ENCODE measurements around the gene GPRC6A.
"Not testable (repeated sequence)": the region's sequence is repeated elsewhere in the genome, so short reads cannot be mapped to it uniquely, and the experiment has no call there.

The GPRC6A gene

DNA sequence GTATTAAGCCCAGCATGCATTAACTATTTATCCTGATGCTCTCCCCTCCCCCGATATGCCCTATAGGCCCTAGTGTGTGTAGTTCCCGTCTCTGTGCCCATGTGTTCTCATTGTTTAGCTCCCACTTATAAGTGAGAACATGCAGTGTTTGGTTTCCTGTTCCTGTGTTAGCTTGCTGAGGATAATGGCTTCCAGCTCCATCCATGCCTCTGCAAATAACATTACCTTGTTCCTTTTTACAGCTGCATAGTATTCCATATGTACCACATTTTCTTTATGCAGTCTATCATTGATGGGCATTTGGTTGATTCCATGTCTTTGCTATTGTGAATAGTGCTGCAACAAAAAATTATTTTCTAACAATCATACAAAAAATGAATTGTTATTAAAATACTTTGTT is 5.6 kb upstream of the GPRC6A start:
- not testable (repeated sequence) for H3K4me1 Mint-ChIP-seq (ENCODE audit: low read depth in 2 of 2); H3K9me3 Mint-ChIP-seq

DNA sequence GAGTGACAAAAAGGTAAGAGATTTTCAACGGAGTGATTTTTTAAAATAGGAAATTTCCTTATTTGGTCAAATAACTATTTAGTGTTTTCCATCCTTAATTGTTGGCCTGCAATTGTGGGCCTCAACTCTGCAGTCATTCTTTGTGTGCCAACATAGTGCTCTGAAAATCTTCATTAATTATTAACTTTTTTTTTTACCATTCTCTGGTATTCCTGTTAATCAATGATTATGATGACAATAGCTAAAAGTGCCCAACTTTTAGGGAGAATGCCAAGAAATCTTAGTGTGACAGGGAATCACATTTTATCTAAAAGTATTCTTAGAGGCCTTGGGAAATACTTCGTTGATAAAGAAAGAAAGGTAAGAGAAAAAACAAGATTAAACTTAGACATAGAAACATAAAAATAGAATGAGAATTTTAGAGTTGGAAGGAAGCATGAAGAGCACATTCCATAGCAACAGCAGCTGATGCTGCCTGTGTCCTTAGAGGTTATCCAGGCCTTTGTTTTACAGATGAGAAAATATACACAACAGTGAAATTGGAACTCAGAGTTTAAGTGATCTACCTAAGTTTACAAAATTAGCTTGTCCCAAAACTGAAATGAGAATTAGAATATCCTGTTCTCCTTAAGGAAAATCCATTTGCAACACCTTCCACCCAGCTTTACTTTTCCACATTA is 1.2 kb downstream of the GPRC6A start:
- Mint-ChIP-seq H3K27me3 (no peaks in the 10 kb centered on the region), H3K36me3 (ENCODE audit: insufficient read depth) (no peaks in the 10 kb centered on the region), H3K4me1 (ENCODE audit: low read depth in 2 of 2) (no peaks in the 10 kb centered on the region), H3K4me3 (no peak overlapping the region), H3K27ac (no peak overlapping the region), H3K9me3 (peaks cover 0 to 11% of the 10 kb centered on the region in 2 donors)
- DNase-seq = no peak
- no peak for ATAC-seq (replicated peaks)

More for the DNA sequence above, 5.6 kb upstream of the GPRC6A start:
- not testable (repeated sequence) for H3K4me3 Mint-ChIP-seq; H3K27ac Mint-ChIP-seq; H3K27me3 Mint-ChIP-seq; DNase-seq; ATAC-seq (replicated peaks); H3K36me3 Mint-ChIP-seq (ENCODE audit: insufficient read depth)

DNA sequence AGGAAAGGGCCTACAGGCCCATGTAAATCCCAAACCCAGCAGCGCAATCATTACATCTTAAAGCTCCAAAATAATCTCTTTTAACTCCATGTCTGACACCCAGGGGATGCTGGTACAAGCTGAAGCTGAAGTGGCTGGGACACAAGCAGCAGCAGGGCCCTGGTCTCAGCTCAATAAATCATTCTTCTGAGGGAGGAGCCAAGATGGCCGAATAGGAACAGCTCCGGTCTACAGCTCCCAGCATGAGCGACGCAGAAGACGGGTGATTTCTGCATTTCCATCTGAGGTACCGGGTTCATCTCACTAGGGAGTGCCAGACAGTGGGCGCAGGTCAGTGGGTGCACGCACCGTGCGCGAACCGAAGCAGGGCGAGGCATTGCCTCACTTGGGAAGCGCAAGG is 12.5 kb downstream of the GPRC6A start:
- H3K27ac Mint-ChIP-seq; H3K4me1 Mint-ChIP-seq (ENCODE audit: low read depth in 2 of 2); H3K27me3 Mint-ChIP-seq; H3K36me3 Mint-ChIP-seq (ENCODE audit: insufficient read depth); H3K9me3 Mint-ChIP-seq; DNase-seq; ATAC-seq (replicated peaks); H3K4me3 Mint-ChIP-seq: not testable (repeated sequence)

DNA sequence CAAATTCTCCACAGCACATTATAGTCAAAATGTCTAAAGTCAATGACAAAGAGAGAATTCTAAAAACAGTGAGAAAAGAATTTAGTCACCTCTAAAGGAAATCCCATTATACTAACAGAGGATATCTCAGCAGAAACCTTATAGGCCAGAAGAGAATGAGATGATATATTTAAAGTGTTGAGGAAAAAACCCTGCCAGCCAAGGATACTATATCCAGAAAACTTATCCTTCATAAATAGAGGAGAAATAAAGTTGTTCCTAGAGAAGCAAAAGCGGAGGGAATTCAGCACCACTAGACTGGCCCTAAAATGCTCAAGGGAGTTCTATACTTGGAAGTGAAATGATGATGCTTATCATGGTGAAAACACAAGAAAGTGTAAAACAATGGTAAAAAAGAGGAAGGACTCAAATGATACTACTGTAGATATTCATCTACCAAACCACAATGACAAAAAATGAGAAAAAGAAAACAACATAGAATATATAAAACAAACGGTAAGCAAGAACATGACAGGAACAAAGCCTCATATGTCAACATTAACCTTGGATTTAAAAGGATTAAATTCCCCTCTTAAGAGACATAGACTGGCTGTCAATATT is 16.7 kb downstream of the GPRC6A start:
- DNase-seq (no peak), ATAC-seq (replicated peaks) (no peak)
- H3K36me3 Mint-ChIP-seq (ENCODE audit: insufficient read depth) = no peaks in the 10 kb centered on the region
- H3K27ac Mint-ChIP-seq = no peak overlapping the region
- H3K27me3 Mint-ChIP-seq = peaks cover 0 to 8% of the 10 kb centered on the region in 2 donors
- H3K4me1 Mint-ChIP-seq (ENCODE audit: low read depth in 2 of 2) = no peaks in the 10 kb centered on the region
- no peak overlapping the region for H3K4me3 Mint-ChIP-seq
- peaks cover 0 to 3% of the 10 kb centered on the region in 2 donors for H3K9me3 Mint-ChIP-seq

DNA sequence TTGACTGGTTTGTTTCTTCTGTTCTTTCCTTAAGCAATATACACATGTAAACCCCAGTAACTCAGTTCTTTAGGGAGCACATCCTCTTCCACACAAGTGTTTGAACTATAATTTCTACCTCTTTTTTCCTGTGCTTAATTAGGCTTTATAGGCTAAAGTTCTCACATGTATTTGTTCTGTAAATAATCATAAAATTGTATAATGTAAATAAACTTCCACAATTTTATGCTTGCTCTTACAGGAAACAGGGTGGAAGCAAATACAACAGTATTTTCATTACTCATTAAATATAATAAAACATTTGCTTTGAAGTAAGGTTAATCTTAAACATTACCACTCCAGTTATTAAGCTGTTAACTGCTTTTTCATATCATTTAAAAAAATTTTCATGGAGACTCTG is 26.9 kb downstream of the GPRC6A start:
- no peak for ATAC-seq (replicated peaks)
- Mint-ChIP-seq H3K36me3 (ENCODE audit: insufficient read depth) (no peaks in the 10 kb centered on the region), H3K9me3 (no peaks in the 10 kb centered on the region), H3K27ac (no peak overlapping the region), H3K27me3 (peaks cover 19 to 36% of the 10 kb centered on the region in 2 donors), H3K4me3 (no peak overlapping the region), H3K4me1 (ENCODE audit: low read depth in 2 of 2) (no peaks in the 10 kb centered on the region)
- no peak for DNase-seq

DNA sequence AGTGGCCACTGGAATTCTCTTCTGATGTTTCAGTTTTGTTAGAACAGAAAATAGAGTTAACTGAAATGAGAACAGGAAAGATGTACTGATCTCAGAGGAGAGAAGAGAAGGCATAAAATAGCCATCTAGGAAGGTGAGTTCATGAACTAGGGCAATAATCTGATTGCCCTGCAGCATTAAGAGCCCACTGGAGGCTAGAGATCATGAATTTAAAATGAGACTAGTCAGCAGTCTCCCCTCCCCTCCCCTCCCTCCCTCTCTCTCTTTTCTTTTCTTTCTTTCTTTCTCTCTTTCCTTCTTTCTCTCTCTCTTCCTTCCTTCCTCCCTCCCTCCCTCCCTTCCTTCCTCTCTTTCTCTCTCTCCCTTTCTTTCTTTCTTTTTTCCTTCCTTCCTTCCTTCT is 28.9 kb downstream of the GPRC6A start:
- DNase-seq (no peak), ATAC-seq (replicated peaks) (no peak)
- Mint-ChIP-seq H3K4me3 (no peak overlapping the region), H3K27me3 (peaks cover 19 to 36% of the 10 kb centered on the region in 2 donors), H3K9me3 (no peaks in the 10 kb centered on the region), H3K27ac (no peak overlapping the region), H3K4me1 (ENCODE audit: low read depth in 2 of 2) (no peaks in the 10 kb centered on the region), H3K36me3 (ENCODE audit: insufficient read depth) (no peaks in the 10 kb centered on the region)

DNA sequence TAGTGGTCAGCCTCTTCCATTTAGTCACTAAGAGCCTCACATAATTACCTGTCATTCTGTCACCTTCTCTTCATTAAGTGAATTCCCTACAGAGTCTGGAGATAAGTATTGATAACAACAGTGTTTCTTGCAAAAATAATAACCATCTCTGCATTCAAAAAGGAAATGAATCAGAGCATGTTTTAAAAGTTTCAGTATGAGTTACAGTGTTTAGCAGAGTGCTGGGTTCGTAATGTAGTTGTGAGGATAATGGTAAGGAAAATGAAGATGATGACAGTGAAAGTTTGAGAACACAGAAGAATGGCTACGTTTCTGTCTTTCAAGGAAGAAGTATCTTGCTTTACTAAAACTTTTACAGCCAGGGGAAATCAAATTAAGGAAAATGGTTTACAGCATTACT is 31.3 kb downstream of the GPRC6A start:
- H3K36me3 Mint-ChIP-seq (ENCODE audit: insufficient read depth) = no peaks in the 10 kb centered on the region
- no peak overlapping the region for H3K4me3 Mint-ChIP-seq
- peaks cover 13 to 23% of the 10 kb centered on the region in 2 donors for H3K27me3 Mint-ChIP-seq
- no peaks in the 10 kb centered on the region for H3K4me1 Mint-ChIP-seq (ENCODE audit: low read depth in 2 of 2)
- no peaks in the 10 kb centered on the region for H3K9me3 Mint-ChIP-seq
- ATAC-seq (replicated peaks) (no peak), DNase-seq (no peak)
- no peak overlapping the region for H3K27ac Mint-ChIP-seq

DNA sequence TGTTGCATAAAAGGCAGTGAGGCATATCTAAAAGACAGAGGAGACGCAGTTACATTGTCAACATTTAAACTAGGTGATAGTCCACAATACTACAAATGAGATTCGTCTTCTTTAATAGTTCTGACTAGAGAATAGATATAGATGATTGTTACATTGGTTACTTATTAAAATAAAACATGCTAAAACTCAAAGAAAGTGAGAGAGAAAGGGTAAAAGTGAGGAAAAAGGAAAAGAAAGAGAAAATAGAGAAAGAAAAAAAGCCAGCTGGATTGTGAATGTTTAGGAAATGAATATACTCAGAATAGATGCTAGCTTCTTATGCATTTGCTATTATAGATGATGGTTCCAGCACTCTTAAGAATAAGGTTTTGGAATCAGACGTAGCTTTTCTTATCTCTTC is 35.7 kb downstream of the GPRC6A start:
- H3K27ac Mint-ChIP-seq = no peak overlapping the region
- ATAC-seq (replicated peaks) (no peak), DNase-seq (no peak)
- H3K4me1 Mint-ChIP-seq (ENCODE audit: low read depth in 2 of 2) = no peaks in the 10 kb centered on the region
- no peak overlapping the region for H3K4me3 Mint-ChIP-seq
- H3K9me3 Mint-ChIP-seq = no peaks in the 10 kb centered on the region
- peaks cover 7 to 8% of the 10 kb centered on the region in 2 donors for H3K27me3 Mint-ChIP-seq
- no peaks in the 10 kb centered on the region for H3K36me3 Mint-ChIP-seq (ENCODE audit: insufficient read depth)

DNA sequence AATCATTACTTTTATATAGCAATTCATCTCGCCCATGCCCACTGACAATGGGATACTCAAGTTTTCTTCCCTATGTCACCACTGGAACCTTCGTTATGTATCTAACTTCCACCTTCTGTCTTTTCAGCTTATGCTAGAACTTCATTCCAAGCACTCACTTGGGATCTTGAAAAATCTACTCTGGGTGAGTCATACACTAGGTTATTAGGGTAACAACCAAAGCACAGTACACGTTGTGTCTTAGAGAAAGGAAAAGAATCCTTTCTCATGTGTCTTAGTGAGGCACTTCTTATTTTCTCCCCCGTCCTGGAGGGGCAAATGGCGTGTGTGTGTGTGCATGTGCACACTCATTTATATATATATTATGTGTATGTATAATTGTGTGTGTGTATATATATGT is 45.0 kb downstream of the GPRC6A start:
- H3K4me3 Mint-ChIP-seq = no peak overlapping the region
- H3K9me3 Mint-ChIP-seq = no peaks in the 10 kb centered on the region
- ATAC-seq (replicated peaks) (no peak), DNase-seq (no peak)
- no peak overlapping the region for H3K27ac Mint-ChIP-seq
- no peaks in the 10 kb centered on the region for H3K36me3 Mint-ChIP-seq (ENCODE audit: insufficient read depth)
- peaks cover 5 to 21% of the 10 kb centered on the region in 2 donors for H3K27me3 Mint-ChIP-seq
- H3K4me1 Mint-ChIP-seq (ENCODE audit: low read depth in 2 of 2) = no peaks in the 10 kb centered on the region

DNA sequence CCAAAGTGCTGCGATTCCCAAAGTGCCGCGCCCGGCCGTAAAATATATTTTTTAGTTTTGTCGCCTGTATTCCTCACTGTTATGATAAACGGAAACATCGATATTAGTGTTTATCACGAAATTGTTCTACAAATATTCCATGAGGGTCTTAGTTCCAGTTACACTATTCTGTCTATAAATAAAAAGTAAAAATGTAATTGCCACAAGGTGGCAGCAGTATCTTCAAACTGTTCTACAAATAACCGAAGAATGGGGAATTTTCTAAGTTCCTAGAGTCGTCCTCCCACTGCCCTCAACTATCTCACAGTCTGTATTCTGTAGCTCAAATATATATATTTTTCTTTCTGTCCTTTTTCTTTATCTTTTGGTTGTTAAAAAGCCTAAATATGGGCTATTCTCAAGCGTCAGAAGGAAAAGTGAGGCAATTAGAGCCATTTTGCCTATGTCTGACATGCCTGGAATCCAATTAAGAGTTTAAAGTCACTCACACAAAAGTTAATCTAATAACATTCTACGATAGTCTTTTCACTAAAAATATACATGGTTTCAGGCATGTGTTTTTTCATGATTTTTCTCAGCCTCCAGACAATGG is 49.2 kb downstream of the GPRC6A start:
- no peaks in the 10 kb centered on the region for H3K9me3 Mint-ChIP-seq
- no peaks in the 10 kb centered on the region for H3K36me3 Mint-ChIP-seq (ENCODE audit: insufficient read depth)
- H3K27ac Mint-ChIP-seq = no peak overlapping the region
- no peak overlapping the region for H3K4me3 Mint-ChIP-seq
- ATAC-seq (replicated peaks) (no peak), DNase-seq (no peak)
- peaks cover 0 to 21% of the 10 kb centered on the region in 2 donors for H3K27me3 Mint-ChIP-seq
- H3K4me1 Mint-ChIP-seq (ENCODE audit: low read depth in 2 of 2) = no peaks in the 10 kb centered on the region

DNA sequence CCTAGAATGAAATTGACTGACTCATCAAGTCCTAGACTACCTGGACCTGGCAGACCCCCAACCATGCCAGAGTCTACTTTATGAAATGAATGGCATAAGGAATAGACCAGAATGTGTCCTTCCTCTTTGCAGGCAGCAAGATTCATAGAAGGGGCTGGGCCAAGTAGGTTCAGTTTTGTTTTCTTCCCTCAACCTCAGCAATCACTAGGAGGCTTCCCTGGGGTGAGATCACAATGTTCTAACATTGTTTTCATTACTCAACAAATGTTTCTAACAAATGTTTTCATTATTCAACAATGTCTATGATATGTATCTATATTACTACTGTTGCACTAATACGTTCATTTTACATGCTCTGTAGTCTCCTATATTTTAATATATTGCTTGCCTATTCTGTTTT is 55.0 kb downstream of the GPRC6A start:
- no peak overlapping the region for H3K27ac Mint-ChIP-seq
- no peak overlapping the region for H3K4me3 Mint-ChIP-seq
- peaks cover 3% of the 10 kb centered on the region for H3K36me3 Mint-ChIP-seq (ENCODE audit: insufficient read depth)
- H3K4me1 Mint-ChIP-seq (ENCODE audit: low read depth in 2 of 2) = no peaks in the 10 kb centered on the region
- H3K9me3 Mint-ChIP-seq = no peaks in the 10 kb centered on the region
- DNase-seq (no peak), ATAC-seq (replicated peaks) (no peak)
- peaks cover 7 to 31% of the 10 kb centered on the region in 2 donors for H3K27me3 Mint-ChIP-seq

DNA sequence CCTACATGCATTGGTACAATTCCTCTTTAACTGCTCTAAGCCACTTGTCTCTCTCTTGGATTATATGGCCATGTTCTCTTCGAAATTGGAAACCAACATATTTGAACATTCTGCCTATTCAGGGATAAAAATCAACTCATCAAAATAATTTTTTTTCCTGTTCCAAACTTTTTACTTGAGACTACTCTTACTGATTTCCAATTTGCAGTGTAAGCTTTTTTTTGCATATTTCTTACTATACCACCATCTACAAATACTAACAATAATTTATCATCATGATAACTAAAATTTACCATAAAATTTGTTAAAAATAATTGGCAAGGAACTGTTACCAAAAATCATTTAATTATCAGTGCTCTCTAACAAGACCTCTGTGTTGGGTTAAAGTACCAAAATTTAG is 56.4 kb downstream of the GPRC6A start:
- no peak overlapping the region for H3K4me3 Mint-ChIP-seq

DNA sequence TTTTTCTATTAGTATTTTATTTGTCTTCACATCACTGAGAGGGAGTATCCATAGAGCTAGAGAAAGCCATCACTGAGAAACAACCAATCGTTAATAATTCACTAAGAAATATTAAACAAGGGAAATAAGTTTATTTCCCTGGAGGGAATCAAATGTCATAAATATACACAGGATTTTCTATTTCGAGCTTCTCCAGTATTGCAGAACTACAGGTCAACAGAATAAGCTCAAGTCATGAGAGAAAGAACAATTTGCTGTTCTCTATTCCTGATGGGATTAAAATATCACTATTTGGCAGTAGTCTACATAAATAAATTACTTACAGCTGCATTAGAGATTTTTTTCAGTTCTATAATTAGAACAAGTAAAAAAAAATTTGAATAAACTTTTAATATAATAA is 61.2 kb downstream of the GPRC6A start:
- ATAC-seq (replicated peaks) = no peak
- Mint-ChIP-seq H3K36me3 (ENCODE audit: insufficient read depth) (peaks cover 3% of the 10 kb centered on the region), H3K27me3 (peaks cover 36 to 69% of the 10 kb centered on the region in 2 donors), H3K4me1 (ENCODE audit: low read depth in 2 of 2) (peaks cover 6 to 7% of the 10 kb centered on the region in 2 donors), H3K27ac (no peak overlapping the region), H3K9me3 (no peaks in the 10 kb centered on the region), H3K4me3 (no peak overlapping the region)
- DNase-seq = no peak

More for the DNA sequence above, 56.4 kb downstream of the GPRC6A start:
- ATAC-seq (replicated peaks) = no peak
- Mint-ChIP-seq H3K4me1 (ENCODE audit: low read depth in 2 of 2) (no peaks in the 10 kb centered on the region), H3K27ac (no peak overlapping the region), H3K9me3 (no peaks in the 10 kb centered on the region), H3K27me3 (peaks cover 10 to 38% of the 10 kb centered on the region in 2 donors), H3K36me3 (ENCODE audit: insufficient read depth) (peaks cover 3% of the 10 kb centered on the region)
- no peak for DNase-seq

DNA sequence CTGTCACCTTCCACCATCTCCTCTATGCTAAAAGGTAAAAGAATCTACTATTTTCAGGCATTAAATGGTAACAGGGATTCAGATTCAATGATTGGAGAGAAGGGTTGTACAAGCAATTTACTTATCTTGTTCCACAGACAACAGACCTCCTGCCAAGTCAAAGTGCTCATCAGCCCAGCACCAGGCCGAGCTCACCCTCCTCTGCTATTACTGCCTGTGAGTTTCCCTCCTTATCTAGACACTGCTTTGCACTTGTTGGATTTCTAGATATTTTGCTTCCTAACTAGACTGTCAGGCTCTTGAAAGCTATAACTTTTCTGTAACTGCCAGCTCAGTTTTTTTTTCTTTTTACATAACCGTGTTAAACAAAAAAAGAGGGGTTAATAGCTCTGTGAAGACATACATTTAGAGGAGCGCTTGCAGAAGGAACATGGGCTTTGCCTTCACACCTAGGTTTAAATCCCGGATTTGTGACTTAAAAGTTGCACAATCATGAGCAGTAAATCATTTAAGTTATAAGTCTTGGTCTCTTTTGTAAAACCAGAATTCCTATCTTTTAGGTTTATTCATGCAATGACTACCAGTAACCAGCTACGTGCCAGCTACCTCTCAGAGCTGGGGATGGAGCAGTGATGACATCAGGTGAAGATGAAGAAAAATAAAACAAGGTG is 62.2 kb downstream of the GPRC6A start:
- Mint-ChIP-seq H3K4me1 (ENCODE audit: low read depth in 2 of 2) (peaks cover 6 to 7% of the 10 kb centered on the region in 2 donors), H3K27me3 (peaks cover 41 to 59% of the 10 kb centered on the region in 2 donors), H3K9me3 (no peaks in the 10 kb centered on the region), H3K4me3 (peak overlapping the region; percentile 65 to 79), H3K27ac (no peak overlapping the region), H3K36me3 (ENCODE audit: insufficient read depth) (no peaks in the 10 kb centered on the region)
- DNase-seq = no peak
- ATAC-seq (replicated peaks) = no peak

Data from effector memory CD8-positive, alpha-beta T cell (primary cell).